ENCODE measurements around the gene SYNJ1. TPM values are rescaled to one million over a fixed set of nuclear protein-coding genes. Genes with fewer than 3 reads are reported as not detected.

SYNJ1 gene
- total and polyA plus RNA-seq, 12 donors, result 5.0 to 19.4 (median 10.9) TPM

- peaks cover 0 to 5% of the 10 kb centered on the region in 2 donors for H3K4me1 ChIP-seq (replicated peaks in 1 of 2)
- intact Hi-C loops (cut with DNase I), result no loop called here
- TF ChIP-seq CTCF (IDR thresholded peaks at IDR 0.05), result no peak
- no peak for TF ChIP-seq POLR2A (IDR thresholded peaks at IDR 0.05)
- no peak overlapping the region for H3K4me3 ChIP-seq
- H3K27ac ChIP-seq, result no peak overlapping the region
- 88 to 95% (median 93%) methylated on average over 4 of the region's 4 CpGs for WGBS, 4 donors
- H3K27me3 ChIP-seq, result no peaks in the 10 kb centered on the region
- no peaks in the 10 kb centered on the region for H3K36me3 ChIP-seq (replicated peaks in 1 of 2)
- DNase-seq, result no peak
- H3K9me3 ChIP-seq (replicated peaks in 1 of 3), result no peaks in the 10 kb centered on the region
Observed at GRCh38 chr21:32710069-32710784, 17.6 kb downstream of the SYNJ1 start.

GRCh38 chr21:32708069-32708468, 19.7 kb downstream of the SYNJ1 start:
- whole genome bisulfite sequencing, 4 donors, result 74 to 88% (median 78%) methylated on average over 6 of the region's 6 CpGs
- Histone ChIP-seq H3K4me1 (replicated peaks in 1 of 2) (peaks cover 0 to 5% of the 10 kb centered on the region in 2 donors), H3K9me3 (replicated peaks in 1 of 3) (no peaks in the 10 kb centered on the region), H3K27me3 (no peaks in the 10 kb centered on the region), H3K36me3 (replicated peaks in 1 of 2) (no peaks in the 10 kb centered on the region), H3K27ac (no peak overlapping the region), H3K4me3 (no peak overlapping the region)
- DNase-seq, result no peak
- intact Hi-C loops (cut with DNase I), result no loop called here
- TF ChIP-seq POLR2A (IDR thresholded peaks at IDR 0.05), result no peak
- no peak for TF ChIP-seq CTCF (IDR thresholded peaks at IDR 0.05)

GRCh38 chr21:32705901-32706300, 21.9 kb downstream of the SYNJ1 start:
- Histone ChIP-seq H3K27ac (no peak overlapping the region), H3K27me3 (no peaks in the 10 kb centered on the region), H3K36me3 (replicated peaks in 1 of 2) (no peaks in the 10 kb centered on the region), H3K4me1 (replicated peaks in 1 of 2) (no peaks in the 10 kb centered on the region), H3K4me3 (no peak overlapping the region), H3K9me3 (replicated peaks in 1 of 3) (no peaks in the 10 kb centered on the region)
- no peak for DNase-seq
- intact Hi-C loops (cut with DNase I), result no loop called here
- no peak for TF ChIP-seq POLR2A (IDR thresholded peaks at IDR 0.05)
- TF ChIP-seq CTCF (IDR thresholded peaks at IDR 0.05), result no peak
- WGBS, 4 donors, result 94 to 97% (median 96%) methylated on average over 4 of the region's 4 CpGs

GRCh38 chr21:32705139-32705538, 22.7 kb downstream of the SYNJ1 start:
- intact Hi-C loops (cut with DNase I), result no loop called here
- no peak for DNase-seq
- no peaks in the 10 kb centered on the region for H3K27me3 ChIP-seq
- no peaks in the 10 kb centered on the region for H3K4me1 ChIP-seq (replicated peaks in 1 of 2)
- H3K9me3 ChIP-seq (replicated peaks in 1 of 3), result no peaks in the 10 kb centered on the region
- 96 to 100% (median 98%) methylated on average over 1 of the region's 1 CpG for WGBS, 4 donors
- H3K36me3 ChIP-seq (replicated peaks in 1 of 2), result no peaks in the 10 kb centered on the region
- no peak overlapping the region for H3K27ac ChIP-seq
- no peak overlapping the region for H3K4me3 ChIP-seq
- TF ChIP-seq POLR2A (IDR thresholded peaks at IDR 0.05) (no peak), CTCF (IDR thresholded peaks at IDR 0.05) (no peak)
